GM21447 (cell line): ENCODE data around the gene GTF2H3.
A peak's percentile ranks its signal among the peaks of the same experiment; 100 is the strongest.
"Not testable (repeated sequence)": the region's sequence is repeated elsewhere in the genome, so short reads cannot be mapped to it uniquely, and the experiment has no call there.

ENCODE experiments used
- ATAC-seq: cut with Tn5 transposase; IDR thresholded peaks from one replicate; pipeline ENCODE4 v1.9.1; 2021; ENCODE audit not compliant: unreplicated experiment

Gene GTF2H3

DNA sequence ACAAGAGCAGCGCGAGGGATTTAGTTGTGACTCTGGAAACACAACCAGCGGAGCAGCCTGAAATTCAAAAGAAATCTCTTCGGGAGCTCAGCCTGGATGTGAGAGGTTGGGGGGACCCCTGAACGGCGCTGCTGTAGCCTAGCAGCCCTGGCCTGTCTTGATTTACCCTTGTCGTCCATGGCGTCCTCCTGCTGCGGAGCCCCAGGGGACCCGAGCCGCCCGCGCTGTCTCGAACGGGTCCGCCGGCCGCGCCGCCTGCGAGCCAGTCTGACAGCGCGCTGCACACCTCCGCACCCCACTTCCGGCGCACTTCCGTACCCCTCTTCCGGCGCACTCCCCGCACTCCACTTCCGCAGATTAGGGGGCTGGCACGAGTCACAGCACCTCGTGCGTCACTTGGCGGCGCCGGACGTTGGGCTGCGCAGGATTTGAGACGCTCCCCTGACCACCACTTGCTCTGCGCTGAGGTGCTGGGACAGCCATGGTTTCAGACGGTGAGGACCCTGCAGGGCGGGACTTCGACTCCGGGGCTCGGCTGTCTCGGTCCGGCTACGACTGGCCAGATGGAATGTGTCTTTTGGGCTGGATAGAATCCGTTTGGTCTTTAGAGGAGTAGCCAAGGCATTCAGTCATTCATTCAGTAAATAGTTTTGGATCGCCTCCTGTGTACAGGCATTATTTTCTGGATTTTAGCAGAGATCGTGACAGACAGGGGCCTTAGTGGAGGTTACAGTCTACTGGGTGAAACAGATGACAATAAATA lies at the start of gene GTF2H3, which contains the start of gene EIF2B1:
Gene GTF2H3, plus strand, starts transcription at position 451 of the 763 bp plus-strand sequence. Its CDS starts 31 bp downstream, at position 482.
Gene EIF2B1, minus strand, starts transcription at position 308 of the 763 bp plus-strand sequence. Its CDS starts 129 bp downstream, at position 179.
- peak; percentile 93 for ATAC-seq

- ATAC-seq: no peak
These were observed 41.7 kb upstream of the GTF2H3 start for GRCh38 chr12:123591702-123592481.

GRCh38 chr12:123595729-123596128 lies 37.9 kb upstream of the GTF2H3 start:
- no peak for ATAC-seq

DNA sequence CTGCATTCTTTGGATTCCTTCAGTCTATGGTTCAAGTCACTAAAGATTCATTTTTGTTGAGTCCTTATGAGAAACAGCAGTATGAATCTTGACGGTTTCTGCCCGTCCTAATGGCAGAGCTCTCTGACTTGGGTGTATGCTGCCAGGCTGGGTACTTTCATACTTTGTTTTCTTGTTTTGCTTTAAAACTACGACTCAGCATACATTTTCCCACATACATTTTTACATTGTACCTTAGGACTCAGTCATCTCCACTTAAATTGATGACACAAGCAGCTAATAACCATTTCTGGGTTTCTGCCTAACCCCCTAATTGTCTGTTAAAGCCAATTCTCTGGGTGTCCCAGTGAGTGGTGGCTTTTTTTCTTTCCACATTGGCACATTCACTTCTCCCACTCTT lies 36.5 kb upstream of the GTF2H3 start:
- no peak for ATAC-seq

DNA sequence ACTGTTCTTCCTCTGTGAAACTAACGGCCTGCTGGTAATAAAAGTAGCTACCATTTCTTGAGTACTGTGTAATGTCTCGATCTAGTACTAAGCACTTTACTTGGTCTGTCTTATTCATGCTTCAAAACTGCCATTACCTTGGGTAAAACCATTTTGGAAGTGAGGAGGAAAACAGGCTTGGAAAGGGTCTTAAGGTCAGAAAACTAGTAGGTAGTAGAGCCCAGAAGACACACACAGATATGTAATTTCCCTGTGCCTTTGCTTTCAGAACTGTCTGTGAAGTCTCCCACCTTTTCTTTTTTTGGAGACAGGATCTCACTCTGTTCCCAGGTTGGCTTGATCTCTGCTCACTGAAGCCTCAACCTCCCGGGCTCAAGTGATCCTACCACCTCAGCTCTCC lies 35.1 kb upstream of the GTF2H3 start:
- ATAC-seq: no peak

DNA sequence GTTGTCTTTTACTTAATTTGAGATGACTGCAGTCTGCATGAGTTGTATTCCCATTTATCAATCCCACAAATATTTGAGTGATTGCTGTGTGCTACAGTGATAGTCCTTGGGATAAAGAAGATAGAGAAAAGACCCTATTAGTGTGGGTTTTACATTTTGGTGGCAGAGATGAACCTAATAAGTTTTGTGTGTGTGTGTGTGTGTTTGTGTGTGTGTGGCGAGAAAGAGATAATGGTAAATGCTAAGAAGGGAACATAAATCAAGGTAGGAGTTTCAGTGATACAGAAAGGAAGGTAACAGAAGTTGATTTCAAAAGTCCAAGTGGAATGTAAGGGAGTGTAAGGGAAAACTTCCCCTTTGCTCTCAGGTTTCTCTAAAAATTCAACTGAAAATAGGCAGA lies 34.3 kb upstream of the GTF2H3 start:
- no peak for ATAC-seq

DNA sequence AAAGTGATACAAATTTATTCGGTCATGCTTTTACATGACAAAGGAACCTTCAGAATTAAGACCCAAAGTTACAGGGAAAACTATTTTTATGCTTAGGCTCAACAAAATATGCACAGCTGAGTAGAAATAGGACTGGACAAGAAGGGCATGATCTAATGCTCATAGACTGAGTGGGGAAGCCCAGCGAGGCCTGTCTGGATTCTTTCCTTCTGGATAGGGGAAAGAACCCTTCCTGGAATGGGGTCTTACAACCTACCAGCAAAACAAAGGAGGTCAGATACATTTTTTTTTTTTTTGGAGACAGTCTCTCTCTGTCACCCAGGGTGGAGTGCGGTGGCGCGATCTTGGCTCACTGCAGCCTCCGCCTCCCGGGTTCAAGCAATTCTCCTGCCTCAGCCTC lies 33.9 kb upstream of the GTF2H3 start:
- no peak for ATAC-seq

- peak; percentile 77 for ATAC-seq
These were observed 31.8 kb upstream of the GTF2H3 start, which contains the start of gene DDX55 for GRCh38 chr12:123601602-123602489. Gene DDX55, plus strand, starts transcription at chr12:123602099. Its CDS starts 50 bp downstream, at chr12:123602149.

- ATAC-seq: no peak
These were observed 30.9 kb upstream of the GTF2H3 start for GRCh38 chr12:123602651-123603195.

- ATAC-seq: not testable (repeated sequence)
These were observed 30.1 kb upstream of the GTF2H3 start for GRCh38 chr12:123603495-123603894.

DNA sequence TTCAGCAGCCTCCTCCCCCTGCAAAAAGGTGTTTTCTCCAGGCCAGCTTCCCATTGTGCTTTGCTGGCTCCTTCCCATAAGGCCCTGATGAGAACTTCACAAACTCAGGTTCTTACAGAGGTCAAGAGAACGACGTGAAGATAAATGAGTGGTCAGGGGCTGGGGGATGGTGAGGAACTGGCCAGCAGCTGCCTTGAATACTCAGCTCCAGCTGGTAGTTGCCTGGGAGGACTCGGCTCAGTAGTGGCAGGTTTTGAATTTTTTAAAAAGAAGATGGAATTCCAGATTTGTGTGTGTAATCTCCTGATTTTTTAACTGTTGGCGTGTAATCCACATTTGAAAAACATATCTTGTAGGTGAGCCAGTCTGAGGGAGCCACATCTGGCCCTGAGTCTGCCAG lies 25.9 kb upstream of the GTF2H3 start:
- ATAC-seq: no peak

GRCh38 chr12:123608182-123608581 lies 25.4 kb upstream of the GTF2H3 start:
- no peak for ATAC-seq

DNA sequence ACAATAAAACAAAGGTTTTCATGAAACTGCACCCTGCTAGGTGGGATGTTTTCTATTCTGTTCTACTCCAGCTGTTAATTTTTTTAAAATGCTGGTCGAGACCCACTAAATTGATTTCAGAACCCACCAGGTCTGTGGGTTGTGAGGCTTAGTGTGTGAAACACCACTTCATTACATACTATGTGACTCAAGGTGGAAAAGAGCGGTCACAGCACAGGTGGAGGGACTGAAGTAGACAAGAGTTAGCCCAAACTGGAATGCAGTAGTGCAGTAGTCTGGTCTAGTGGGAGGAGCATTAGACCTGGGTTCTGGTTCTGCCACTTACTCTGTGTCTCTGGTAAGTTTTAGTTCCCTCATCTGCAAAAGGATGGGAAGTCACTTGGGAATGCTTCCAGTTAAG lies 19.5 kb upstream of the GTF2H3 start:
- no peak for ATAC-seq

- no peak for ATAC-seq
These were observed 19.1 kb upstream of the GTF2H3 start for GRCh38 chr12:123614531-123614930.

DNA sequence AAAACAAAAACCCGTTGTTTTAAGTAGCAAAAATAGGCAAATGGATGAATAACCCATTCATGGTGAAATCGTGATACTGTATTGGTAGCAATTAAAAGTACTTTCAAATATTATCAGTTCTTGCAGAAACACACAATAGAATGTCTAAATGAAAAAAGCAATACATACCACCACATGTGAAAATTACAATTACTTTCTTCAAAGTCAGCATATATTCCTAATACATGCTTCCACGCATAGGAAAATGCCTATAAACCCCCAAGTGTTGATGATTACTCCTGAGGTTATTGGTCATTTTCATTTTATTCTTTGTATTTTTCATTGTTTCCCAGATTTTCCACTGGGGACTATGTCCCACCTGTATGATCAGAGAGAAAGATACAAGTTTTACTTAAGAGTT lies 16.5 kb upstream of the GTF2H3 start:
- ATAC-seq: no peak

DNA sequence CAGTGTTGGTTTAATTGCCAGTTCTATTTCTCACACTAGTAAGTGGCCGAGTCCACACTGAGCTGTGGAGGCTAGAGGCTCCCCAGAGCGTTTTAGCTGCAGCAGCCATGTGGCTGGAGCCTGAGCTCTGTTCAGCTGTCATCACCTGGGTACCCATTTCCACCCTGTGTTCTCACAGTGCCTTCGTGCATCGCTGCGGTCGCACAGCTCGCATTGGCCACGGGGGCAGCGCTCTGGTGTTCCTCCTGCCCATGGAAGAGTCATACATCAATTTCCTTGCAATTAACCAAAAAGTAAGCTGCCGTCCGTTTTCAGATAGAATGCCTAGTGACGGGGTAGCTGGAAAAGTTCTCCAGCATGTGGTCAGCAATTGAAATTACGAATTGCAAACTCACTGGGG lies 16.0 kb upstream of the GTF2H3 start:
- no peak for ATAC-seq

DNA sequence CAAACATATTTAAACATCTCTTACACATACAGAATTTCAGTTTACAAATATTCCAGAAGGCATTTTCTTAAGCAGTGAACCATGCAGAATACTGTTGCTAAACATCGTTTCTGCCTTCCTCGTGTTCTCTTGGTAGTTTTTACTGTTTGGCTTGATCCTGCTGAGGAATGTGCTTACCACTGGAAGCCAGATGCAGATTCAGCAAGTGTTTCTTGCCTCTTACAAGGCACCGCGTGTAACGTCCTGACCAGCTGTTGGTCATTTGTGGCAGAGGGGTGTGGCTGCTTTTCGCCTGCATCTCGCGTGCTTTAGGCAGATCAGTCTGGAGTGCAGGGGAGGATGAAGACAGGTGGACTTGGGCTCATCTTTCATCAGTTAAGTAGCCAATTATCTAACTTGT lies 12.5 kb upstream of the GTF2H3 start:
- no peak for ATAC-seq

DNA sequence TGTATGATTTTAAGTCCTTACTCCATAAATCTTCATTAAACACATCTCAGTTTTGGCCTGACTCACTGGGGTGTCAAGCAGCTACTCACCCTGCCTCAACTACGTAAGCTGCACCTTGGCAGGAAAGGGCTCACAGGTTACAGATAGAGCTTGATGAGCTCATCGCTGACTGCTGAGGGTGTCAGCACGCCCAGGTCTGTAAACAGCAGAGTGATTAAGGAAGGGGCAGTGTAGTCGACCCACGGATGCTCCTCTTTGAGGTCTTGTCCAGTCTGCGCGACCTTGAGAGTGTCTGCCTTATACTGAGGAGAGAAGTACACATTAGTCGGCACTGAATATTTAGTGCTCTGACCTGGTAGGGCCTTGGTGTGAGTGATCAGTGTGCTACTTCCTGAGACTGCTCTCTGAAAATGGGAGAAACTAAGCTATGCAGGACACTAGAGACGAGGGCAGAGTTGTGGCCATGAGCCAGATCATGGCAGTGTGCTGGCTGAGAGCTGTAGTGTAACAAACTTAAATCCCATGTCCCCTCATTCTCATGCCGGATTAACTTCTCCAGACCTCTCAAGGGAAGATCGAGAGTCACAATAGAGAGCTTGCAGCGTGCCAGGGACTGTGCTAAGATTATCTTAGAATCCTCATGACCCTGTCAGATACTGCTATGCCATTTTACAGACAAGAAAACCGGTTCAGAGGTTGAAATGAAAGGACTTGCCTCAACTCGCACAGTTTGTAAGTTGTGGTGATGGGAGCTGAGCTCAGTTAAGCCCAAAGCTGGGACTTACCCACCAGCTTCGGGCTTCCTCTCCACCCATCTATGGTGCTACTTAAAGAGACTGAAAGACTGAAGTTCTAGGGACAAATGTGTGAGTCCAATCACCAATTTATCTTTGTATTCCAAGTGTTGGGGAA lies 11.8 kb upstream of the GTF2H3 start:
- ATAC-seq: no peak

GRCh38 chr12:123634142-123634561 lies 523 bp downstream of the GTF2H3 start:
- ATAC-seq: no peak

GRCh38 chr12:123643911-123644310 lies 10.3 kb downstream of the GTF2H3 start:
- no peak for ATAC-seq
